IPS DF 4.7 (cell line): ENCODE data around the gene ARRDC3.
"Not testable (repeated sequence)": the region's sequence is repeated elsewhere in the genome, so short reads cannot be mapped to it uniquely, and the experiment has no call there.

ENCODE experiments used
- DNase-seq: peaks from one replicate; pipeline ENCODE4 v3.0.0-alpha.2; 2013; ENCODE audit warnings: low spot score; ENCODE audit errors: extremely low read depth

Gene ARRDC3

DNA sequence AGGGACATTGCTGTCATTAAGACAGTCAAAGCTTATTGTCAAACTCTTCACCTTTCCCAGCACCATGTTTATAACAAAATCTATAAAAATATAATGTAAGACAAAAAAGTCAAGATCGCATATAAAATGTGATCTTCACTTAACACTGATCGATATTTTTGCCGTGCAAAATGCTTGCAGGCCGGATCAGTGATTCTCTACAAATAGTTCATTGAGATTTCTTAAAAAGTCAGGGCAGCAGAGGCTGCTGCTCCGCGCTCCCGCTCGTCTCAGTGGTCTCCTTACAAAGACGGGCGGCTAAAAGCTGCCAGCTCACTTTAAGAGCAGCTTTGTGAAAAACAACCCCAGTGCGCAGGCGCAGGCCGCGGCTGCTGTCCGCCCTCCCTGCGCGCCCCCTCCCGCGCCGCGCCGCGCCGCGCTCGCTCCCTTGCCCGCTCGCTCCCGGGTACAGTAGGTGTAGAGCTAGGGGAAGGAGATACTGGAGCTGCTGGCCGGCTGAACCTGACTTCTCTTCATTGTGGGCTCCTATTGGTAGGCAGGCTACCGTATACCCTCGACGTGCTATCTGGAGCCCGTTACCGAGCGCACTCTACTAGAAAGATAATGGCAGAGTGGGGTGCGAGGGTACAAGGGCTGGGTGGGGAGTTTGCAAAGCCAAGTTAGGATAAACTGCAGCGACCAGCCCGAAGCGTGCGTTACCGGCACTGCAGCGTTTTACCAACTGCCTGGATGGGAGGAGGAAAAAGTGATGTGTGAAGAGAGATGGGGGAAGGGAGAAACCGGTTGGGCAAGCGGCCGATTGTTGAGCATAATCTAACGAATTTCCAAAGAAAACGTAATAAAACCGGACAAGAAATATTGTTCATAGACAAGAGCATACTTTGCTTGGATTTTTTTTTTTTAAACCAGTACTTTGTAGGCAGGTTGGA is at the start of gene ARRDC3:
Gene ARRDC3, minus strand, starts transcription at position 291 of the 929 bp plus-strand sequence. Its CDS starts 225 bp downstream, at position 66.
- no peak for DNase-seq

- DNase-seq: no peak
Observed at GRCh38 chr5:91430949-91431348, 47.8 kb upstream of the ARRDC3 start.

DNA sequence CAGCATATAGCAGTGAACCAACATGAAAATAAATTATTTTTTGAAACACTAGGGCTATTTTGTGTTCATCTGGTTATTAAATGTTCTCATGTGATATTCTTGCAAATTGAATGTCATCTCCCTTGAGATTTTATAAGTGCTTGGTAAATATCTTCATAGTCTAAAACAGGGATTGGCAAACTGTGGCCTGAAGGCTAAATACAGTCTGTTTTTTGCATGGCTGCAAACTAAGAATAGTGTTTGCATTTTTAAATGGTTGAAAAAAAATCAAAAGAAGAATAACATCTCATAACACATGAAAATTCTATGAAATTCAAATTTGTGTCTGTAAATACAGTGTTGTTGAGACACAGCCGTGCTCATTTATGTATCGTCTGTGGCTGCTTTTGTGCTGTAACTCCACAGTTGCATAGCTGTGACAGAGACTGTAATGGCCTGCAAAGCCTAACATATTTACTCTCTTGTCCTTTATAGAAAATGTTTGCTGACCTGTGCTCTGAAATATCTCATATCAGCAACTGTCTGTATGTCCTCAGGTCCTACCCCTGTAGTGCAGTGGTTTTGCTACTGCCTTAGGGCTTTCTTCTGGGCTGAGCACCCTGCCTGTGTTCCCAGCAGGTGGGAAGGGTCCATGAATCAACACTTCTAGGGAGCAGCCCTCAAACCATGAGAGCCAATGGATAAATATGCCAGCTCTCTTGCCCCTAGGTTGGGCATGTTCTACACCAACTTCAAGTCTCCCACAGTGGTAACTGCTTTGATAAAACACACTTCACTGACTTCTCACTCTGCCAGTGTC is 41.7 kb upstream of the ARRDC3 start:
- DNase-seq: no peak

DNA sequence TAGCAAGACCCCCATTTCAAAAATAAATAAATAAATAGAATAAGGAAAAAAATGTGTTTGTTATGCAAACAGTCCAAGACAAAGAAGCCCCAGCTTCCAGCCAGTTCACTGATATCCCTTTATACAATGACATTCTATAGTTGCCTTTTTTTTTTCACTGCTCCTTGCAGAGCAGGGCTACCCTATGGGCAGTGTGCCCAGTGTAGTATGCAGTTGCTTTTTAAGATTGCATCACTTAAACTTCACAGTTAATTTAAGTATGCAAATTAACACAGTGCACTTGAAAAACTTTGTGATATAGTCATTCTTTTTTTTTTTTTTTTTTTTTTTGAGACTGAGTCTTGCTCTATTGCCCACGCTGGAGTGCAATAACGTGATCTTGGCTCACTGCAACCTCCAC is 40.8 kb upstream of the ARRDC3 start:
- DNase-seq: no peak

- no peak for DNase-seq
Observed at GRCh38 chr5:91420879-91421278, 37.8 kb upstream of the ARRDC3 start.

DNA sequence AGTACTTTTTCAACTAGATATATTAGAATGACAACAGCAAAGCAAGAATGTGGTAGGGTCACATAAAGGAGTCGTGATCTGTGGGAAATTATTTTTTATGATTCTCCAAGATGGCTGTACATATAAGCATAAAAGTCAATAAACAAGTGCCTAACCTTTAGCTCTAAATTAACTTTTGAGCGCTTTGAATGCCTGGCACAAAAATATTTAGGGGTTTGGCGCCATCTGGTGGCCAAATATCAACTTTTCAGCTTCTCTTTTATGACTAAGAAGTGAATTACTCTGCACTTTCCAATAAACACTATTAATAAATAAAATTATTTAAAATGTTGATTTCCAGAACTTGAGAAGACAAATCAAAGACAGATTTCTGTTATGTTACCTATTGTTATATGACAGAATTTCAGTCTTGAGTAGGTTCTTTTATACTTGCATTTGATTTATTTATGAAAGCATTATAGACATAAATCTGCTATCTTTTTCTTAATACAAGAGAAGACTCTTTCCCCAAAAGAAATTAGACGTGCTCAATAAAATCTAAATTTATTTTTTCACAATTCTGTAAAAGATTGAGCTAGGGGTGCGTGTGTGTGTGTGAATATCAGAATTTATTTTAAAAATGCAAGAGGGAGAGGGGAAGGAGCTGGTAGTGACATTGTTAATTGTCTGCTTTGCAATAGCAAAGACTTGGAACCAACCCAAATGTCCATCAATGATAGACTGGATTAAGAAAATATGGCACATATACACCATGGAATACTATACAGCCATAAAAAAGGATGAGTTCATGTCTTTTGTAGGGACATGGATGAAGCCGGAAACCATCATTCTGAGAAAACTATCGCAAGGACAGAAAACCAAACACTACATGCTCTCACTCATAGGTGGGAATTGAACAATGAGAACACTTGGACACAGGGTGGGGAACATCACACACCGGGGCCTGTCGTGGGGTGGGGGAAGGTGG is 36.7 kb upstream of the ARRDC3 start:
- DNase-seq: no peak

GRCh38 chr5:91419136-91419535 is 36.0 kb upstream of the ARRDC3 start:
- DNase-seq: no peak

DNA sequence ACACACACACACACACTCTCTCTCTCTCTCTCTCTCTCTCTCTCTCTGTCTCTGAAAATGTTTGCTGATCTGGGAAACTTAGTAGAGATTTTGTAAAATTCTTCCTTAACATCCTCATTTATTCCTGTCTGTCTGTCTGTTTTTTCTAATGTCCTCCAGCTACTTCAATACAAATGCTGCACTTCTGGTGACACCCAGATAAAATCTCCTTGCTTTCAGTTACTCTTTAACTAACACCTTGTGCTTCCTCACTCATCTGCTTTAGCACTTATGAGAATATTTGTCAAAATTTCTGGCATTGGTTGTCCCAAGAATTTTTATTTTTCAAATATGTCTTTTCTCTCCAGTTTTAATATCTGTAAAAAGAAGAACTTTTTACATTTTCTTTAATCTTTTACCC is 35.0 kb upstream of the ARRDC3 start:
- no peak for DNase-seq

DNA sequence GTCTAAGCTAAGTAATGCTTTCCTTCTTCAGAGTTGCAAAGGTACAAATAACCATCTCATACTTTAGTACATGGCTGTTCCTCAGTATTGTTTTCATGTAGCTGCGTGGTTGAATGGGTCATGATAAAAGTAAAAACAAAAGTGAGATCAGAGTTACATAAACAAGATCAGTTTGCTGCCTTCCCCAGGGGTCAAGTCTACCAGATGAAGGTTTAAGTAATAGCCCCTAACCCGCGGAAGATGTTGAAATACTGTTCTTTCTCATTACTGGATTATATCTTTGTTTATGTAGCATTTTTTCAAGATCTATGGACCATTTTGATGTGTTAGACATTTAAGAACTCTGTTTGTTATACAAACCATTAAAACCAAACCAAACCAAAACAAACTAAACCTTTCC is 34.1 kb upstream of the ARRDC3 start:
- no peak for DNase-seq

DNA sequence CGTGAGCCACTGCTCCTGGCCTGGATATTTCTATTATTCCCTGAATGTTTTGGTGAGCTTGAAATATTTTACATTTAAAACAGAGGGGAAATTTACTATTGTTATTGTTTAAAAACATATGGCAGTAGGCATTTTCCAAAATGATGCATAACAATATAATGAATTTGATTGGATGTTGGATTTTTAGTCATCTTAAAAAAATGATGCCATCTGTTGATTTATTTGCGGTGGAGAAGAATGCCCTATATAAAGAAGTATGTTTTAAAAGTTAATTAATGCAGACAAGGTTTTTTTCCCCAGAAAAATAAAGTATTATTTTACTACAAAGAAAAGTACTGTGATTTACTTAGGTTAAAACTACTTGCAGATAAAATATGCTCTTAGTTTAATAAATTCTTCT is 33.4 kb upstream of the ARRDC3 start:
- no peak for DNase-seq

DNA sequence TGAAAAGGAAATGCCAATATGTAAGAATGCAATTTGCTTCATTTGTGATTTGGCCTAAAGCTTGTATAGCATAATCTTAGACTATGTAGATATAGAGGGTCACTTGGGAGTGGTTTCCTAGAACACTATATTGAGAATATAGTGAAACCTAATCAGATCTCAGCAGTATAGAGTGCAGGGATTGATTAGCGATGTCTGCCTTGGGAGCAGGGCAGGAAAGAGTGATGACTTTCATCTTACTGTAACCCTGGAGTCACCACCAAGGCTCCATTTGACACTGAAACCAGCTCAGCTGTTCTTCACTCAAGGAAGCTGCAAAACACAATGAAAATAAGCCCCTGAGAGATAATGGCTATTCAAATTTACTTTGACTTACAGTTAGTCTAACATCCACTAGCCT is 26.2 kb upstream of the ARRDC3 start:
- no peak for DNase-seq

DNA sequence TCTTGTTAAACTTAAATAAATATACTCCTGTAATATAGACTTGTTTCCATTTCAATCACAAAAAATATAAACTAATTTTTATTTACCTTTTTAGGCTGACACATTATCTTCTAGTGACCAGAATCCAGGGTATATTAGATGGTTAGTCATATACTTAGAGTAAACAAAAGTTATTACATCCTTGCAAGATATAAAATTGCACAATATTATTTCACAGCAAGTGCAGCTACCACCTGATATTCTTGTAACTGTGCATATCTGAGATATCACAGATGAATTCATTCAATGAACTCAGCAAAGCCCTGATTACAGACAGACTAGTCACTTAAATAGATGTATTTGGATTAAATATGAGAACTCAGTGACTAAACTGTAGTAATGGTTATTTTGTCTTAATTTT is 25.6 kb upstream of the ARRDC3 start:
- DNase-seq: no peak

GRCh38 chr5:91407204-91407603 is 24.1 kb upstream of the ARRDC3 start:
- DNase-seq: no peak

- no peak for DNase-seq
Observed at GRCh38 chr5:91403438-91403837, 20.3 kb upstream of the ARRDC3 start.

GRCh38 chr5:91401175-91401574 is 18.1 kb upstream of the ARRDC3 start:
- no peak for DNase-seq

DNA sequence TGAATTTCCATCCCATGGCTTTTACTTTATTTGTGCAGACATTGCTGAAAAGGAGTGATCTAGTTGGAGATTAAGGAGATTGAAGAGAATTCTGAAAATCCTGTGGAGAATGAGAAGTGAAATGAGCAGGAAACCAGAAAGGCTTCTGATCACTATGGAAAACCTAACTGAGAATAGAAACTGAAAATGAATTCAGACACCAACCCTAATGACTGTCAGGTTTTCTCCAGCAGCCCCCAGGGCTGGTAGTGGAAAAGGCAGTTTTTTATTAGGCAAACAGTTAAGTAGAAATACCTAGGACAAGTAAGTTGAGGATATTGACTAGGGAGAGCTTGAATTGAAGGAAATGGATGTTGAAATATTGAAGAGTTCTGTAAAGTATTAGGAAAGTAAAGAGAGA is 14.7 kb upstream of the ARRDC3 start:
- DNase-seq: no peak

DNA sequence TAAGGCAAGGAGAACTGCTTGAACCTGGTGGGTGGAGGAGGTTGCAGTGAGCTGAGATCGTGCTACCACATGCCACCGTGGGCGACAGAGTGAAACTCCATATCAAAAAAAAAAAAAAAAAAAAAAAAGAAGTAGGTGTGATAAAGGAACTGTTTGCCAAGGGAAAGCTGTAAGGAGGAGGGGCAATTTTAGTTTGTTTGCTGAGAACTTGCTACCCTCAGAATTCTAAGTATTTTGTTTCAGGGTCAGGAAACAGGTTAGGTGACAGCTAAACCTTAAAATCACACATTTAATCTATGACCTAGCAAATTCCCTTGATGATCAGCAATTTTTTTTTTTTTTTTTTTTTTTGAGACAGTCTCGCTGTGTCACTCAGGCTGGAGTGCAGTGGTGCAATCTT is 7.2 kb upstream of the ARRDC3 start:
- no peak for DNase-seq

- not testable (repeated sequence) for DNase-seq
Observed at GRCh38 chr5:91389555-91389954, 6.4 kb upstream of the ARRDC3 start.

- DNase-seq: no peak
Observed at GRCh38 chr5:91388362-91388761, 5.2 kb upstream of the ARRDC3 start.

DNA sequence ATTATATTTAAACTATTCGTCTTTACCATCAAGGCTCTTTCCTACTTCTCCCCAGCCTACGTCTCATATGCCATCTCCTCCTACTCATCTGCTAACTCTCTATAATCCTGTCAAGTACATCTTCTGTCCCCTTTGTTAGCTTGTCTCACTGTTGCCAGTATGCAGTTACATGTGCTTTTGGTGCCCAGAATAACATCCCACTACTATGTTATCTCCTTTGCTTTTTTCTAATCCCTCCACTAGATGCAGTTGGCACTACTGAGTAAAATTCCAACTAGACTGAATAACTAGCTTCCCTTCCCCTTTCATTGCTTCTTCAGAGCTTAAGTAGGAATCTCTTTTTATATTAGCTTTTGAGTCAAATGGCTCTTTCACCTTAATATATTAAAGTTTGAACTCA is 3.0 kb upstream of the ARRDC3 start:
- DNase-seq: no peak

GRCh38 chr5:91385596-91385995 is 2.5 kb upstream of the ARRDC3 start:
- DNase-seq: not testable (repeated sequence)
